Measurements from ENCODE around the gene GLRX5. TPM values are rescaled to one million over a fixed set of nuclear protein-coding genes. Genes with fewer than 3 reads are reported as not detected.

The GLRX5 gene
- polyA plus RNA-seq, 1 experiment: 15.3 TPM

DNA sequence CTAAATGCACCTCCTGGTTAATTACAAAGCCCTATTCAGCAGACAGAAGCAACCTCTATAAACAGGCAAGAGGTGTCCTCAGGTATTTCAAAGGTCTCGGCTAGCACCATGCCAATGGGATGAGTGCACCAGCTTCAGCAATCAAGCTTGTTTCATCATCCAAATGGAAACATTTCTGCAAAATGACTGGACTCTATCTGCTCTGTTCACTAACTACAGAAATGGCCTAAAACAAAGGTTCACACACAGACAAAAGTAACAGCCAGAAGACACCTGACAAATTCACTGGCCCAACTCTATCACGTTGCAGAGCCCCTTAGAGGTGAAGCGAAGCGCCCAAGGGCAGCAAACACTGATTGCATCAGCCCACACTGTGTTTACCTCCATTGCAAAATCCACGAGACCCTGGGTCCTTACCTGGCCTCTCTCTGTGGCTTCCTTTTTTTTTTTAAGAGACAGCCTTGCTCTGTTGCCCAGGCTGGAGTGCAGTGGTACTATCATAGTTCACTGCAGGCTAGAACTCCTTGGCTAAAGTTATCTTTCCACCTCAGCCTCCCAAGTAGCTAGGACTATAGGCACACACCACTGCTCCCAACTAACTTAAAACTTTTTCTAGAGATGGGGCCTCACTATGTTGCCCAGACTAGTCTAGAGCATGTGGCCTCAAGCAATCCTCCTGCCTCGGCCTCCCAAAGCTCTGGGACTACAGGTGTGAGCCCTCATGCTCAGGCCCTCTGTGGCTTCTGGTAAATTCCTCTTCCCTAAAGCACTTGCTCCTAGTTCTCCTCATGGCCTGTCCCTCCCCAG, 9.9 kb upstream of the GLRX5 start:
- TF ChIP-seq CTCF (IDR thresholded peaks at IDR 0.05; ENCODE audit: insufficient read depth, low read depth, low read length): no peak
- Histone ChIP-seq H3K36me3 (ENCODE audit: control insufficient read depth, insufficient read depth, low read length) (no peaks in the 10 kb centered on the region), H3K27me3 (ENCODE audit: control insufficient read depth, insufficient read depth, low read length) (no peaks in the 10 kb centered on the region), H3K4me3 (ENCODE audit: low read depth, low read length) (no peak overlapping the region)
- ChIA-PET POLR2A (interaction anchor here (0.7 kb wide), 1 partner anchor 9 kb away, joined by 3 read pairs; the partner anchor contains the start of gene SYNE3), CTCF (interaction anchor here (0.6 to 10.6 kb wide), 4 partner anchors 31 to 92 kb away, joined by 3 to 211 read pairs (median 4); no protein-coding TSS in a partner anchor)
- DNase-seq (ENCODE audit: low read depth): no peak

- no peak for TF ChIP-seq CTCF (IDR thresholded peaks at IDR 0.05; ENCODE audit: insufficient read depth, low read depth, low read length)
- CTCF ChIA-PET: interaction anchor here (2.2 to 10.6 kb wide), 6 partner anchors 10 to 93 kb away, joined by 8 to 211 read pairs (median 16); partner anchors contain the start of genes GLRX5 and SYNE3
These were observed 8.9 kb upstream of the GLRX5 start for GRCh38 chr14:95525999-95526398.

DNA sequence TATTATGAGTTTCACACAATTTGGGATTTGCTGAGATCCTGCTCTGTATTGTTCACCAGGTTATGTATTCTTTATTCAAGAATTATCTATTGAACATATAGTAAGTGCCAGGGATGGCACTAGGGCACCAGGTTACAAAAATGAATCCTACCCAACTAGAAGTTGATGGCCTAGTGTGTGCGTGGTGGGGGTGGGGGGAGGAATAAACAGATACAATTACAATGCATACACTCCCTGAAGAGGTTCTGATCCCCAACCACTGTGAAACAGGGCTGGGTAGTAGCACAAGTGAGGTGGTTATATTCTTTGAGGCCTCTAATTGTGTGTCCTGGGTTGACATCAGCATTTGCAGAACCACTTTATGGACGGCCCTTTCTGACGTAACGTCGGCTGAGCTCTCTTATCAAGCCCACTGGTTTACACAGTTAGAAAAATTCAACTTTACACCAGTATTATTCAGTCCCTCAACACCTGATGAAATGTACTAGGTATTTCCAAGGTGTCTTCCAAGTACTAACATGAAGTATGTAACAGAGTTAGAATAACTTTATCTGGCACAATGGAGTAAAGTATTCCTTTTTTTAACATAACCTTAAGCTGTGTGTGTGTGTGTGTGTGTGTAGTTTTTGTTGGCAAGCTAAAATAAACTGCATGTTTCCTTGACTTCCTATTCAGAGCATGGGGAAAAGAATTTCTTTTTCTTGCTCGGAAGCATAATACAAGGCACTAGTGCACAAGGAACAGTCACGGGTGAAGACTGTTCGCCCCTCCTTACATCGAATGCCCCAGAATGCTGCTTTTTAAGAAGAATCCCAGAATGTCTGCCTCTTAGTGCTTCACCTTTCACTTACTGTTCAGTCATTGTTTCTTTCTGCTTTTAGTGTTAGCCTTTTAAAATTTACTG, 8.1 kb upstream of the GLRX5 start:
- TF ChIP-seq CTCF (IDR thresholded peaks at IDR 0.05; ENCODE audit: insufficient read depth, low read depth, low read length): no peak
- ChIA-PET POLR2A (interaction anchor here (0.6 to 1.1 kb wide), 2 partner anchors 16 to 25 kb away, joined by 3 to 7 read pairs; no protein-coding TSS in a partner anchor), CTCF (interaction anchor here (0.6 to 10.6 kb wide), 23 partner anchors 9 to 98 kb away, joined by 3 to 211 read pairs (median 6); partner anchors contain the start of genes GLRX5 and SYNE3)
- Histone ChIP-seq H3K4me3 (ENCODE audit: low read depth, low read length) (no peak overlapping the region), H3K36me3 (ENCODE audit: control insufficient read depth, insufficient read depth, low read length) (no peaks in the 10 kb centered on the region), H3K27me3 (ENCODE audit: control insufficient read depth, insufficient read depth, low read length) (no peaks in the 10 kb centered on the region)
- no peak for DNase-seq (ENCODE audit: low read depth)

More at GRCh38 chr14:95525999-95526398, 8.9 kb upstream of the GLRX5 start:
- POLR2A ChIA-PET: no interaction called here
- DNase-seq (ENCODE audit: low read depth): no peak
- Histone ChIP-seq H3K36me3 (ENCODE audit: control insufficient read depth, insufficient read depth, low read length) (no peaks in the 10 kb centered on the region), H3K4me3 (ENCODE audit: low read depth, low read length) (no peak overlapping the region), H3K27me3 (ENCODE audit: control insufficient read depth, insufficient read depth, low read length) (no peaks in the 10 kb centered on the region)

GRCh38 chr14:95527387-95528002, 7.4 kb upstream of the GLRX5 start:
- TF ChIP-seq CTCF (IDR thresholded peaks at IDR 0.05; ENCODE audit: insufficient read depth, low read depth, low read length): peak; percentile 76
- POLR2A ChIA-PET: interaction anchor here (0.6 to 1.1 kb wide), 2 partner anchors 16 to 25 kb away, joined by 3 to 7 read pairs; no protein-coding TSS in a partner anchor
- DNase-seq (ENCODE audit: low read depth): peak; percentile 59
- H3K27me3 ChIP-seq (ENCODE audit: control insufficient read depth, insufficient read depth, low read length): no peaks in the 10 kb centered on the region
- no peak overlapping the region for H3K4me3 ChIP-seq (ENCODE audit: low read depth, low read length)
- CTCF ChIA-PET: interaction anchor here (0.6 to 10.6 kb wide), 26 partner anchors 9 to 1052 kb away, joined by 3 to 211 read pairs (median 5); partner anchors contain the start of genes GLRX5 and SYNE3
- H3K36me3 ChIP-seq (ENCODE audit: control insufficient read depth, insufficient read depth, low read length): no peaks in the 10 kb centered on the region
